ENCODE measurements around the gene OR1L8. TPM values are rescaled to one million over a fixed set of nuclear protein-coding genes. Genes with fewer than 3 reads are reported as not detected.

Gene OR1L8
- total RNA-seq, 1 experiment from 2014 or later: not detected

DNA sequence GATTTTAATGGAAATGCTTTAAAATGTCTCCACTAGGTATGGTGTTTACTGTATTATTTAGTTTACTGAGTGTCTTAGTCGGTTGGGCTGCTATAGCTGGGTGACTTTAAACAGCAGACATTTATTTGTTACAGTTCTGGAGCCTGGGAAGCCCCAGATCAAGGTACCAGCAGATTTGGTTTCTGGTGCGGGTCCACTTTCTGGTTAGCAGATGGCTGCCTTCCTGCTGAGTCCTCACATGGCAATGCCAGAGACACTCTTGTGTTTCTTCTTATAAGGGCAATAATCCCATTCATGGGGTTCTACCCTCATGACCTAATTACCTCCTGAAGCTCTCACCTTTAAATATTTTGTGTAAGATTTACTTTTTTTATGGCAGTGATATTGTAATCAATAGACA is 65.0 kb downstream of the OR1L8 start:
- no peak overlapping the region for H2BK12ac ChIP-seq (ENCODE audit: insufficient read length, low read depth, low read length)
- no peak overlapping the region for H2BK20ac ChIP-seq (ENCODE audit: low read depth, low read length, poor library complexity, severe bottlenecking)
- H3K23ac ChIP-seq (ENCODE audit: insufficient read length, low read depth, low read length): no peak overlapping the region
- H3K27ac Mint-ChIP-seq: no peak overlapping the region
- TF ChIP-seq, protein P1, sequence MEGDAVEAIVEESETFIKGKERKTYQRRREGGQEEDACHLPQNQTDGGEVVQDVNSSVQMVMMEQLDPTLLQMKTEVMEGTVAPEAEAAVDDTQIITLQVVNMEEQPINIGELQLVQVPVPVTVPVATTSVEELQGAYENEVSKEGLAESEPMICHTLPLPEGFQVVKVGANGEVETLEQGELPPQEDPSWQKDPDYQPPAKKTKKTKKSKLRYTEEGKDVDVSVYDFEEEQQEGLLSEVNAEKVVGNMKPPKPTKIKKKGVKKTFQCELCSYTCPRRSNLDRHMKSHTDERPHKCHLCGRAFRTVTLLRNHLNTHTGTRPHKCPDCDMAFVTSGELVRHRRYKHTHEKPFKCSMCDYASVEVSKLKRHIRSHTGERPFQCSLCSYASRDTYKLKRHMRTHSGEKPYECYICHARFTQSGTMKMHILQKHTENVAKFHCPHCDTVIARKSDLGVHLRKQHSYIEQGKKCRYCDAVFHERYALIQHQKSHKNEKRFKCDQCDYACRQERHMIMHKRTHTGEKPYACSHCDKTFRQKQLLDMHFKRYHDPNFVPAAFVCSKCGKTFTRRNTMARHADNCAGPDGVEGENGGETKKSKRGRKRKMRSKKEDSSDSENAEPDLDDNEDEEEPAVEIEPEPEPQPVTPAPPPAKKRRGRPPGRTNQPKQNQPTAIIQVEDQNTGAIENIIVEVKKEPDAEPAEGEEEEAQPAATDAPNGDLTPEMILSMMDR (conservative IDR thresholded peaks at IDR 0.05): no peak
- H2BK5ac ChIP-seq (ENCODE audit: insufficient read length, low read length): no peak overlapping the region
- no peaks in the 10 kb centered on the region for H3K79me1 ChIP-seq (ENCODE audit: insufficient read depth, low read depth, low read length, poor library complexity, severe bottlenecking)
- no peaks in the 10 kb centered on the region for H3K27me3 ChIP-seq (ENCODE audit: insufficient read depth, low read length)
- no peak overlapping the region for H4K91ac ChIP-seq (ENCODE audit: insufficient read length, low read depth, low read length)
- WGBS (ENCODE audit: extremely low coverage, insufficient read length, low lambda C conversion rate): no CpG with 5 or more reads among the region's 2 CpGs
- H3K9me3 Mint-ChIP-seq: peaks cover 46 to 47% of the 10 kb centered on the region in 2 experiments
- no peaks in the 10 kb centered on the region for H3K4me1 ChIP-seq (ENCODE audit: insufficient read depth, low read length)
- no peak overlapping the region for H4K5ac ChIP-seq (ENCODE audit: insufficient read length, low read depth, low read length)
- H3K18ac ChIP-seq (ENCODE audit: insufficient read length, low read depth, low read length): no peak overlapping the region
- H3K56ac ChIP-seq (ENCODE audit: insufficient read length, low read depth, low read length): no peak overlapping the region
- no peak overlapping the region for H3K4me3 Mint-ChIP-seq
- no peak overlapping the region for H3T11ph ChIP-seq (ENCODE audit: low read length)
- no peak for DNase-seq
- H3K27me3 Mint-ChIP-seq (ENCODE audit: low read depth): no peaks in the 10 kb centered on the region; the same call in 1 of the 2 replicates
- H2AFZ ChIP-seq (ENCODE audit: low read length): no peak overlapping the region
- peaks cover 85% of the 10 kb centered on the region for H3K9me3 ChIP-seq (ENCODE audit: control insufficient read depth, low read depth, low read length)
- H3K23me2 ChIP-seq (ENCODE audit: insufficient read length, low read depth, low read length, poor library complexity, severe bottlenecking): no peaks in the 10 kb centered on the region
- no peak overlapping the region for H3K9ac ChIP-seq (ENCODE audit: extremely low read depth, insufficient read length, low read length)
- H4K20me1 ChIP-seq (ENCODE audit: control insufficient read depth, insufficient read depth, insufficient read length): no peaks in the 10 kb centered on the region
- H3K27ac ChIP-seq (ENCODE audit: insufficient read length, low read depth, low read length): no peak overlapping the region
- no peak overlapping the region for H4K8ac ChIP-seq (replicated peaks; ENCODE audit: insufficient read length, low read depth, low read length)
- no peaks in the 10 kb centered on the region; the same call in 1 of the 2 replicates for H3K79me2 ChIP-seq (ENCODE audit: insufficient read depth, low read length)
- H3K14ac ChIP-seq (ENCODE audit: insufficient read depth, low read length): no peak overlapping the region
- H3K36me3 Mint-ChIP-seq (ENCODE audit: insufficient read depth in 1 of 3, low read depth in 3 of 3): peaks cover 0 to 7% (median 0%) of the 10 kb centered on the region in 3 experiments; a peak in 3 of 7 replicates
- H3K4me1 Mint-ChIP-seq: no peaks in the 10 kb centered on the region
- H2BK120ac ChIP-seq (ENCODE audit: low read depth, low read length, poor library complexity, severe bottlenecking): no peak overlapping the region
- no peak overlapping the region for H2AK5ac ChIP-seq (ENCODE audit: insufficient read length, low read length)
- no peak overlapping the region for H2BK15ac ChIP-seq (ENCODE audit: low read depth, low read length)
- no peak overlapping the region for H3K4ac ChIP-seq (ENCODE audit: low read depth, low read length)
- no peak overlapping the region for H3K4me2 ChIP-seq (ENCODE audit: insufficient read depth, insufficient read length, low read length)

Other genes starting within 250 kb of the OR1L8 start
- 1.0 and 1.3 TPM in 2 replicates for gene PTGS1, start 212.4 kb downstream of the OR1L8 start, total RNA-seq (2021)
- not detected in 2 replicates for gene OR1J1, start 105.5 kb downstream of the OR1L8 start, total RNA-seq (2021)
- gene OR1J2, start 72.6 kb downstream of the OR1L8 start, total RNA-seq (2021): not detected in 2 replicates
- gene OR1J4, start 64.2 kb downstream of the OR1L8 start, total RNA-seq (2021): not detected in 2 replicates
- gene OR1N1, start 56.1 kb downstream of the OR1L8 start, total RNA-seq (2021): not detected in 2 replicates
- gene OR1N2, start 30.3 kb downstream of the OR1L8 start, total RNA-seq (2021): not detected in 2 replicates
- not detected in 2 replicates for gene OR1Q1, start 31.4 kb upstream of the OR1L8 start, total RNA-seq (2021)
- not detected in 2 replicates for gene OR1B1, start 74.2 kb upstream of the OR1L8 start, total RNA-seq (2021)
- not detected in 2 replicates for gene OR1L1, start 78.3 kb upstream of the OR1L8 start, total RNA-seq (2021)
- gene OR1L3, start 91.7 kb upstream of the OR1L8 start, total RNA-seq (2021): not detected in 2 replicates
- gene OR1L4, start 140.6 kb upstream of the OR1L8 start, total RNA-seq (2021): not detected in 2 replicates
- gene OR1L6, start 158.9 kb upstream of the OR1L8 start, total RNA-seq (2021): not detected in 2 replicates
- not detected in 2 replicates for gene OR5C1, start 205.5 kb upstream of the OR1L8 start, total RNA-seq (2021)
- not detected in 2 replicates for gene OR1K1, start 216.7 kb upstream of the OR1L8 start, total RNA-seq (2021)
- 24.3 and 25.6 TPM in 2 replicates for gene PDCL, start 245.2 kb upstream of the OR1L8 start, total RNA-seq (2021)

Data from H9 (cell line).